Right forelimb (tissue), 1 donor: ENCODE measurements around the gene RMND5A.
A peak's percentile ranks its signal among the peaks of the same experiment; 100 is the strongest.
"Not testable (repeated sequence)": the region's sequence is repeated elsewhere in the genome, so short reads cannot be mapped to it uniquely, and the experiment has no call there.

Experiments used
- DNase-seq: peaks from one replicate; pipeline ENCODE4 v3.0.0-alpha.2; 2018

RMND5A gene, protein sequence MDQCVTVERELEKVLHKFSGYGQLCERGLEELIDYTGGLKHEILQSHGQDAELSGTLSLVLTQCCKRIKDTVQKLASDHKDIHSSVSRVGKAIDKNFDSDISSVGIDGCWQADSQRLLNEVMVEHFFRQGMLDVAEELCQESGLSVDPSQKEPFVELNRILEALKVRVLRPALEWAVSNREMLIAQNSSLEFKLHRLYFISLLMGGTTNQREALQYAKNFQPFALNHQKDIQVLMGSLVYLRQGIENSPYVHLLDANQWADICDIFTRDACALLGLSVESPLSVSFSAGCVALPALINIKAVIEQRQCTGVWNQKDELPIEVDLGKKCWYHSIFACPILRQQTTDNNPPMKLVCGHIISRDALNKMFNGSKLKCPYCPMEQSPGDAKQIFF

GRCh38 chr2:86719637-86720539 is at the start of gene RMND5A:
Gene RMND5A, plus strand, starts transcription at chr2:86720291. Its CDS starts 377 bp downstream, at chr2:86720668.
- DNase-seq = peak; percentile 92

DNA sequence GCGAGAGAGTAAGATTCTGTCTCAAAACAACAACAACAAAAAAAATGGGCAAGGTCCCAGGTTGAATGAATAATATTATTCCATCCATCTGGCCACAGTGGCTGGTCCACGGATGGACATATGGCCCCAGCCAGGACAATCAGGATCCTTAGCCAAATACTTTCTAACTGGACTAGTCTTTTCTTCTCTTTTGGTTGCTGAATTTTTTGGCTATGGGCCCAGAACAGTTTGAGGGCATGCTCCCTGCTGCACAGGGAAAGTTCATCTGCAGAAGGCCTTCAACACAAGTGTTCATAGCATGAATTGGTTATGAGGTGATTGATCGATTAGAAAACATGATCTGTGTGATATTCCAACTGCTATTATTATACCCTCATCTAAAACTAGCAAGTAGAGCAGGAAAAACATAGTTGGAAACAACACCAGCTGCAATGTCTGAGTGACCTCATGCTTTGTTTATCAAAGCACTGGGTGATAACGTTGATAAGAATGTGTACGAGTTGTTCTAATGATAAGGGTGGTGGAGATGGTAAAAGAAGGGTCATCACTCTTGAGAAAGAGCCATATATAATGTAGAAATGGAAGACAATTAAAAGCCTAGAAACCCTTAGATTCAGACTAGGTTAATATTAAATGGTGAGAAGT is 48.6 kb upstream of the RMND5A start:
- no peak for DNase-seq

DNA sequence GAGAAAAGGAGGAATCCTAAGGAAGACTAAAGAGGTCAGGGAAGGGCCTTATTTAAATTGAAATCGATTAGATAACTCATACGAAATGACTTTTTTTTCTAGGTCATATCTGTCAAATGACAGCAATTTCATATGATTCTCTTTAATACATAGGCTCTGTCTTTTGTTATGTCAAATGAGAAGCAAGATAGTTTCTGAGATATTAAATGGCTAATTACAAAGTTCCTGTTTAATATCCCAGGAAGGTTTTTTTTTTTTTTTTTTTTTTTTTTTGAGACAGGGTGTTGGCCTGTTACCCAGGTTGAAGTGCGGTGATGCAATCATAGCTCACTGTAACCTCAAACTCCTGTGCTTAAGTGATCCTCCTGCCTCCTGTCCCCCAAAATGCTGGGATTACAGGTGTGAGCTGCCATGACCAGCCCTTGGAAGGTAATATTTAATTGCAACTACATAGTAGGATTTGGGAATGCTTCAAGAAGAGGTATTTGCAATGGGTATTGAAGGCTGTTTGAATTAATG is 48.0 kb upstream of the RMND5A start:
- DNase-seq = no peak

DNA sequence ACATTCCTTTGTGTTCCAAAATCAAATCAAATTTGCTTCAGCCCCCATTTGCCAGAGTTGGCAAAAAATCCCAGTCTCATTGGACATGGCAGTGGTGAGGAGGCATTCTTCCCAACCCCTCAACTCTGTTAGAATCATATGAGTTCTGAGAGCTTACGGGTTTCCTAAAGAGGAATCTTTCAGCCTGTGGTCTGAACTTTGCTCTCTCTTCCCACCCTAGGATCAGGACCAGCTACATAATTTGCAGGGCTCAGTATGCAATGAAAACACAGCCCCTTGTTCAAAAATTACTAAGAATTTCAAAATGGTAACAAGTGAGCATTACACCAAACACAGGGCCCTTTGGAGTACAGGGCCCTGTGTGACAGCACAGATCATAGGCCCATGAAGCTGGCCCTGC is 47.1 kb upstream of the RMND5A start:
- no peak for DNase-seq

DNA sequence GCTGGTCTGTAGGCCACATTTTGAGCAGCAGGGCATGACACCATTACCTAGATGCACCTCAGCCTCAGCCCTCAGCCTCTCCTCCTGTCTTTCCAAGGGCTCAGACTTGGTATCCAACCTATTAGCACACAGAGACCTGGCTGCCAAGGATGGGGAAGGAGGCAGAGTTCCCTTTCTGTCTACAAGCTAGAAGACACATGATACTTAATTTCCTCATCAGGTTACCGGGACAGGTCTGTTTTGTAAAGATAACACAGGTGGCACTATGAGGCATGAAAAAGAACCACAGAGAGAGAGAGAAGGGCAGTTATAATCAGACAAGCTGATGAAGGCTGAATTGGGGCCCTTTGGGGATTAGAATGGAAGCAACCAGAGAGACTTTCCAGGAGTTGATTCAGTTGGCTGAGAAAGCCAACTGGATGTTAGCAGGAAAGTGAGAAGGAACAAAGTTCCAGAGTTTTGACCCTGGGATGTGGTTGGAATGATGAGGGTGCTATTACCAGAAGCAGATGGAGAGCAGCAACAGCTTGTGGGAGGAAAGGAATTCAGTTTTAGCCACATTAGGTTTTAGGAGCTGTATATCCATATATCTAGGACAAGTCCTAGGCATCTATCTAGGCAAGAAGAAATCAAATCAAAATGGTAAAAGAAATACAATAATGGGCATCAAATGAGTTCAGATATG is 46.0 kb upstream of the RMND5A start:
- no peak for DNase-seq

DNA sequence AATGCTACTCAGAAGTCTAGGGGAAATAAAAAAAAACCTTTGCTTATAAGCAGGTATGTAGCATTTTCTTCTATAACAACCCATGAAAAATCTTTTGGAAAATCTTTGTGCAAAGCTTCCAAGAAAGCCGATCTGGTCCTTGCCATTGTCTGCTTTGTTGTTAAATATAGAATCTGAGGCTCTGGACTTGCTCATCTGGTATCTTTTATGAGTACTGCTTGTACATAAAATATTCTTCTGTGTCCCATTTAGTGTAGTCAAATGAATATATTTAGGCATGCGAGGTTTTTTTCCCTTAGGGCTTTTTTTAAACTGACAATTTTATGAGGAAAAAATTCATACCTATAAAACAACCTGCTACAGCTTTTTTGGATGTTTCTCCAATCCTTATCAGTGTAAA is 45.0 kb upstream of the RMND5A start:
- no peak for DNase-seq

DNA sequence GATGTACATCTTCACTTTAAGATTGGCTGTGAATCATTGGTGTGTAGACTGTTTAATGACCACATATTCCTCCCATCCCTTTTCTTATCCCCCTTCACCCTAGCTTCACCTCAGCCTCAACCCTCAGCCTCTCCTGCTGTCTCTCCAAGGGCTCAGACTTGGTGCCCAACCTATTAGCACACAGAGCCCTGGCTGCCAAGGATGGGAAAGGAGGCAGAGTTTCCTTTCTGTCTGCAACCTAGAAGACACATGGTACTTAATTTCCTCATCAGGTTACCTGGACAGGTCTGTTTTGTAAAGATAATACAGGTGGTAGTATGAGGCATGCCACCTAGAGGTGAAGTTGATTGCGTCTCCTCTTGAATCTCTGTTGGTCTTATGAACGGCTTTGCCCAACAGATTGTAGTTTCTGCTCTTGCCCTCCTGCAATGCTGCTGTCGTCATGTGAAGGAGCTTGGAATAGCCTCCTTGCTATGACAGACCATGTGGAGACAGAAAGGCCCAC is 44.5 kb upstream of the RMND5A start:
- no peak for DNase-seq

DNA sequence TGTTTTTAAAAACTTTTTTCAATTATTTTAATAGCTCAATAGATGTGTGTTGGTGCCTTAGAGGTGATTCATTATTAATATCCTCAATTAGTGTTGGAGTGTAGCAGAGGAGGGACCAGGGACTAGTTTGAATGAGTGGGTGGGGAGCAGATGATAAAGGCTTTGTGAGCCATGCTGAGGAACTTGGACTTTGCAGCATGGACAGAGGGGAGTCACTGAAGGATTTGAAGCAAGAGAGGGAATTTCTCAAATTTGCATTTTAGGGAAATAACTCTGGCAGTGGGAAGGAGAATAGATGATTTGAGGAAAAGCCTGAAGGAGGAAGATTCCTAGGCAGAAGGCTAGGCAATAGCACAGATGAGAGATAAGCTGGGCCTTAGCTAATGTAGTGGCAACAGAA is 42.3 kb upstream of the RMND5A start:
- DNase-seq = no peak

GRCh38 chr2:86679036-86679435 is 41.1 kb upstream of the RMND5A start:
- no peak for DNase-seq

GRCh38 chr2:86685351-86685750 is 34.7 kb upstream of the RMND5A start:
- DNase-seq = no peak

DNA sequence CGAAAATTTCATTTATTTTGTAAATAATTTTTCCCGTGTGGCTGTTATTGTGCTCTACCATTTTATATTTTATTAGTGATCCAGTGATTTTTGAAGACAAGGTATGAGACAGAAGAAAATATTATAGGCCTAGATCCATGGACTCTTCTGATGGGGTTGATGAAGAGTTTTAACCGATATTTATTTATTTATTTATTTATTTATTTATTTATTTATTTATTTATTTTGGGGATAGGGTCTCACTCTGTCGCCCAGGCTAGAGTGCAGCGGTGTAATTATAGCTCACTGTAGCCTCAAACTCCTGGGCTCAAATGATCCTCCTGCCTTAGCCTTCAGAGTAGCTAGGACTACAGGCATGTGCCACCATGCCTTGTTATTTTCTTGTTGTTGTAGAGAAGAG is 33.6 kb upstream of the RMND5A start:
- no peak for DNase-seq

DNA sequence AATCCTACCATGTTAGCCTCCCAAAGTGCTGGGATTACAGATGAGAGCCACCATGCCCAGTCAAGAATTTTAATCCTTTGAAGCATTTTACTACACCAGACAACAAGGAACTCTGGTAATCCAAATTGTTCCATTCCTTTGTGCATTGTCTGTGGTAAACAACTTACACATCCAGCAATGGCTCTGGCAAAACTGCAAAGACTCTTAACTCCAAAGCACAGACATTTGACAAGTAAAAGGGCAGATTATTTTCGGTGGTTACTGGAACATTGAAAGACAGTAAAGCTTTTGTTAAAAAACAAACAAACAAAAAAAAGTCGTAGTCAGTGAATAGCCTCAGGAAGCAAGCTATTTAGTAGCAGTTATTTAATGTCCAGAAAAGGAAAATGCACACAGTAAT is 33.2 kb upstream of the RMND5A start:
- DNase-seq = no peak

GRCh38 chr2:86695053-86695691 is 24.9 kb upstream of the RMND5A start:
- DNase-seq = no peak

GRCh38 chr2:86697551-86698104 is 22.5 kb upstream of the RMND5A start:
- DNase-seq = no peak

- no peak for DNase-seq
These were observed 19.4 kb upstream of the RMND5A start for GRCh38 chr2:86700690-86701089.

GRCh38 chr2:86703704-86704361 is 16.3 kb upstream of the RMND5A start:
- DNase-seq = peak; percentile 45

- DNase-seq = no peak
These were observed 15.6 kb upstream of the RMND5A start for GRCh38 chr2:86704459-86704971.

DNA sequence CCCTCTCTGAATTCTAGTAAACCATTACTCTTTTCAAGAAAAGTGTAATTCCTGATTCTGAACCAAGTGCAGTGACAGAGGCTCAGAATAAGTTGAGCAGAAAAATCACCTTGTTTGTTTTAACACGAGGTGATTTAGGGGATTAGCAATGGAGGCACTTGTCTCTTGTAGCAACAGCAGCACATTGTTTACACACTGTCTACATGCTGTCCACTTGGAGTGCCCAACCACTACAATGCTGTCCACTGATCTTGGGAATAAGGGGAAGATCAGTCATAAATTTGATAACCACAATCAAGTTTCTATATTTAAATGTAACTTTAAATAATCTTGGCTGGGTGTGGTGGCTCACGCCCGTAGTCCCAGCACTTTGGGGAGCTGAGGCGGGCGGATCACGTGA is 13.9 kb upstream of the RMND5A start:
- no peak for DNase-seq

GRCh38 chr2:86706935-86707334 is 13.2 kb upstream of the RMND5A start:
- no peak for DNase-seq

GRCh38 chr2:86708126-86708525 is 12.0 kb upstream of the RMND5A start:
- DNase-seq = not testable (repeated sequence)
